HK-2 (cell line): ENCODE results near the gene OR10P1.

Source experiments
- DNase-seq: peaks from one replicate; pipeline ENCODE4 v3.0.0-alpha.2; 2018; ENCODE audit not compliant: unreplicated experiment

The OR10P1 gene

GRCh38 chr12:55651299-55651683, 14.6 kb downstream of the OR10P1 start:
- no peak for DNase-seq

GRCh38 chr12:55652352-55652751, 15.7 kb downstream of the OR10P1 start:
- no peak for DNase-seq

- DNase-seq: no peak
Observed at GRCh38 chr12:55653031-55653430, 16.3 kb downstream of the OR10P1 start.

GRCh38 chr12:55654511-55655214, 18.0 kb downstream of the OR10P1 start:
- no peak for DNase-seq

- DNase-seq: no peak
Observed at GRCh38 chr12:55657212-55657611, 20.5 kb downstream of the OR10P1 start.

GRCh38 chr12:55658212-55658611, 21.5 kb downstream of the OR10P1 start:
- DNase-seq: no peak

- no peak for DNase-seq
Observed at GRCh38 chr12:55658635-55659391, 22.1 kb downstream of the OR10P1 start.

GRCh38 chr12:55659486-55660385, 23.0 kb downstream of the OR10P1 start:
- no peak for DNase-seq

GRCh38 chr12:55663391-55663790, 26.7 kb downstream of the OR10P1 start:
- DNase-seq: no peak

- DNase-seq: no peak
Observed at GRCh38 chr12:55664826-55665225, 28.1 kb downstream of the OR10P1 start.

GRCh38 chr12:55666508-55666907, 29.8 kb downstream of the OR10P1 start:
- DNase-seq: no peak

GRCh38 chr12:55670276-55670675, 33.6 kb downstream of the OR10P1 start:
- no peak for DNase-seq

GRCh38 chr12:55671746-55672145, 35.1 kb downstream of the OR10P1 start:
- DNase-seq: no peak

- DNase-seq: no peak
Observed at GRCh38 chr12:55673638-55674037, 36.9 kb downstream of the OR10P1 start.

- DNase-seq: no peak
Observed at GRCh38 chr12:55675666-55676065, 39.0 kb downstream of the OR10P1 start.

- no peak for DNase-seq
Observed at GRCh38 chr12:55676707-55677106, 40.0 kb downstream of the OR10P1 start.

GRCh38 chr12:55679691-55680090, 43.0 kb downstream of the OR10P1 start:
- DNase-seq: no peak

- peak; percentile 79 for DNase-seq
Observed at GRCh38 chr12:55681142-55682077, 44.7 kb downstream of the OR10P1 start.

- peak; percentile 11 for DNase-seq
Observed at GRCh38 chr12:55682087-55682796, 45.5 kb downstream of the OR10P1 start.

GRCh38 chr12:55683676-55684075, 47.0 kb downstream of the OR10P1 start:
- no peak for DNase-seq
